ENCODE data around the gene NTSR1. TPM values are rescaled to one million over a fixed set of nuclear protein-coding genes. Genes with fewer than 3 reads are reported as not detected.

The NTSR1 gene
- total RNA-seq, 4 donors from 2014 or later = 0.06 to 0.09 TPM; not detected in 2

GRCh38 chr20:62686869-62687830 is 21.5 kb upstream of the NTSR1 start:
- 69 to 79% methylated on average over 16 to 25 of the region's 37 CpGs for WGBS, 2 donors
- no peak overlapping the region for H3K27ac ChIP-seq
- DNase-seq = no peak
- intact Hi-C loops (cut with DNase I) = no loop called here
- TF ChIP-seq CTCF (IDR thresholded peaks at IDR 0.05) (no peak), POLR2A (IDR thresholded peaks at IDR 0.05) (no peak)
- no peaks in the 10 kb centered on the region for H3K36me3 ChIP-seq
- peaks cover 0 to 84% (median 0%) of the 10 kb centered on the region in 4 donors for H3K27me3 ChIP-seq
- no peak overlapping the region for H3K4me3 ChIP-seq
- H3K4me1 ChIP-seq = peaks cover 0 to 35% (median 10%) of the 10 kb centered on the region in 3 donors
- H3K9me3 ChIP-seq = no peaks in the 10 kb centered on the region

DNA sequence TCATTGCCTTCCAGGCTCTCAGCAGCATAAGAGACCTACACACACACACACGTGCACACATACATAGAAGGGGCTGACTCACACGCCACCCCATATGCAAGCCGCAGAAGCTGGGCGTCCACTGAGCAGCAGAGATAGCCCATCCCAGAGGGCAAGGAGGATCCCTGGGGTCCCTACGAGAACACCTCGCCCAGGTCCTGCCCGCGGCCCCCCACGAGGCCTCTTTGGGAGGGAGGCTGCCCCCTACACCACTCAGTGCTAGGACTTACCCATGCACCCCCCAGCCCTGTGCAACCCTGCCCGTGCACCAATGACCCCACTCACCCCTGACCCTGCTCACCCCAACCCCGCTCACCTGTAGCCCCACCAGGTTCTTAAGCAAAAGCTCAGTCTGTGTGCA is 20.6 kb upstream of the NTSR1 start:
- Histone ChIP-seq H3K4me1 (peaks cover 0 to 35% (median 10%) of the 10 kb centered on the region in 3 donors), H3K4me3 (no peak overlapping the region), H3K9me3 (no peaks in the 10 kb centered on the region), H3K27ac (no peak overlapping the region), H3K36me3 (no peaks in the 10 kb centered on the region), H3K27me3 (peaks cover 0 to 84% (median 0%) of the 10 kb centered on the region in 4 donors)
- intact Hi-C loops (cut with DNase I) = no loop called here
- no peak for TF ChIP-seq POLR2A (IDR thresholded peaks at IDR 0.05)
- TF ChIP-seq CTCF (IDR thresholded peaks at IDR 0.05) = no peak
- DNase-seq = no peak
- 73% methylated on average over 2 of the region's 11 CpGs; no CpG with 5 or more reads in 1 of the 2 donors for WGBS, 2 donors

- peaks cover 0 to 87% (median 0%) of the 10 kb centered on the region in 4 donors for H3K27me3 ChIP-seq
- no peaks in the 10 kb centered on the region for H3K9me3 ChIP-seq
- H3K36me3 ChIP-seq = no peaks in the 10 kb centered on the region
- peak in 2 of 6 experiments; percentile 8 to 25 for TF ChIP-seq CTCF (IDR thresholded peaks at IDR 0.05)
- TF ChIP-seq POLR2A (IDR thresholded peaks at IDR 0.05) = no peak
- peaks cover 0 to 35% (median 10%) of the 10 kb centered on the region in 3 donors for H3K4me1 ChIP-seq
- DNase-seq = no peak
- no peak overlapping the region for H3K4me3 ChIP-seq
- no peak overlapping the region for H3K27ac ChIP-seq
- intact Hi-C loops (cut with DNase I) = no loop called here
- 58 to 73% methylated on average over 21 to 27 of the region's 29 CpGs for WGBS, 2 donors
Observed at GRCh38 chr20:62688855-62689460, 19.7 kb upstream of the NTSR1 start.

DNA sequence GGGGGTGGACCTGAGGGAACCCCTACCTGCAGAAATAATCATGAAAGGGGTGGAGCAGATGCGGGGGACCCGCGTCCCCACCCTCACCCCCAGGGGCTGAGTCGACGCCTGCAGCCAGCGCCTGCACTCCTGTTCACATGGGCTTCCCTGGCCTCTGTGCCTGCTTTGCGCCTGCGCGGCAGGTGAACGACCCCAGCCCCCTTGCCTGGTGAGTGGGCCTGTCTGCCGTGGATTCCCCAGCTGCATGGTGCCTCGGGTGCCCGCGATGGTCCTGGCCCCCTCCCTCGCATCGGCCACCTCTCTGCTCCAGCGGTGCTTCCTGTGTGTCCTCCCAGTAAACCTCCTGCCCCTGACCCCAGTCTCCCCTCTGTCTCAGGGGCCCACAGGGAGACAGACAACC is 18.8 kb upstream of the NTSR1 start:
- no peak for TF ChIP-seq CTCF (IDR thresholded peaks at IDR 0.05)
- TF ChIP-seq POLR2A (IDR thresholded peaks at IDR 0.05) = no peak
- no peaks in the 10 kb centered on the region for H3K9me3 ChIP-seq
- no peak for DNase-seq
- 78 to 82% methylated on average over 8 to 11 of the region's 17 CpGs for WGBS, 2 donors
- no peak overlapping the region for H3K4me3 ChIP-seq
- H3K27me3 ChIP-seq = peaks cover 0 to 87% (median 0%) of the 10 kb centered on the region in 4 donors
- intact Hi-C loops (cut with DNase I) = no loop called here
- H3K27ac ChIP-seq = no peak overlapping the region
- peaks cover 0 to 35% (median 10%) of the 10 kb centered on the region in 3 donors for H3K4me1 ChIP-seq
- no peaks in the 10 kb centered on the region for H3K36me3 ChIP-seq
